Measurements from ENCODE around the gene TRNT1. TPM values are rescaled to one million over a fixed set of nuclear protein-coding genes. Genes with fewer than 3 reads are reported as not detected.

The TRNT1 gene
- total RNA-seq, 1 experiment from 2014 or later: 22.8 TPM

GRCh38 chr3:3129579-3129978 lies 2.8 kb downstream of the TRNT1 start:
- ChIA-PET CTCF (no interaction called here), POLR2A (no interaction called here)
- in situ Hi-C loops (cut with HindIII; ENCODE audit: low pct_unique_long_range_greater_than_20kb, low sequenced_read_pairs): no loop called here
- H3K4me3 ChIP-seq (ENCODE audit: low read depth in 2 of 2, low read length in 2 of 2): no peak overlapping the region
- intact Hi-C loops (cut with micrococcal nuclease; ENCODE audit: unreplicated experiment): no loop called here
- ATAC-seq (no peak), DNase-seq (ENCODE audit: low read depth, low spot score) (no peak)
- H3K27ac ChIP-seq (ENCODE audit: low read length): no peak overlapping the region
- H3K27me3 ChIP-seq (ENCODE audit: control insufficient read depth, insufficient read depth, low read length): no peaks in the 10 kb centered on the region
- TF ChIP-seq REST (IDR thresholded peaks at IDR 0.05; ENCODE audit: insufficient read depth in 1 of 2, low read depth in 2 of 2, low read length in 1 of 2): no peak
- no peak for TF ChIP-seq CTCF (IDR thresholded peaks at IDR 0.05)
- no peak for TF ChIP-seq TCF7L2 (IDR thresholded peaks at IDR 0.05; ENCODE audit: low read depth, low read length)
- no peak for TF ChIP-seq SIN3A (IDR thresholded peaks at IDR 0.05; ENCODE audit: borderline replicate concordance, insufficient read depth, low read depth, low read length)
- no peak for TF ChIP-seq POLR2AphosphoS5 (IDR thresholded peaks at IDR 0.05; ENCODE audit: low read depth, low read length)
- no TSS peak for BruUV-seq (replicated peaks)
- no peaks in the 10 kb centered on the region for H3K4me1 ChIP-seq (ENCODE audit: control insufficient read depth, insufficient read depth, low read length)
- no peaks in the 10 kb centered on the region for H3K9me3 ChIP-seq (ENCODE audit: control insufficient read depth, insufficient read depth, low read depth, low read length)
- peaks cover 14% of the 10 kb centered on the region for H3K36me3 ChIP-seq (ENCODE audit: control insufficient read depth, insufficient read depth, low read length)

GRCh38 chr3:3133500-3133899 lies 6.8 kb downstream of the TRNT1 start:
- no peaks in the 10 kb centered on the region for H3K27me3 ChIP-seq (ENCODE audit: control insufficient read depth, insufficient read depth, low read length)
- H3K36me3 ChIP-seq (ENCODE audit: control insufficient read depth, insufficient read depth, low read length): peaks cover 16% of the 10 kb centered on the region
- intact Hi-C loops (cut with micrococcal nuclease; ENCODE audit: unreplicated experiment): no loop called here
- no peak overlapping the region for H3K27ac ChIP-seq (ENCODE audit: low read length)
- no TSS peak for BruUV-seq (replicated peaks)
- in situ Hi-C loops (cut with HindIII; ENCODE audit: low pct_unique_long_range_greater_than_20kb, low sequenced_read_pairs): no loop called here
- ATAC-seq (no peak), DNase-seq (ENCODE audit: low read depth, low spot score) (no peak)
- H3K9me3 ChIP-seq (ENCODE audit: control insufficient read depth, insufficient read depth, low read depth, low read length): no peaks in the 10 kb centered on the region
- ChIA-PET POLR2A (no interaction called here), CTCF (no interaction called here)
- no peak overlapping the region for H3K4me3 ChIP-seq (ENCODE audit: low read depth in 2 of 2, low read length in 2 of 2)
- TF ChIP-seq REST (IDR thresholded peaks at IDR 0.05; ENCODE audit: insufficient read depth in 1 of 2, low read depth in 2 of 2, low read length in 1 of 2): no peak
- TF ChIP-seq CTCF (IDR thresholded peaks at IDR 0.05): no peak
- TF ChIP-seq SIN3A (IDR thresholded peaks at IDR 0.05; ENCODE audit: borderline replicate concordance, insufficient read depth, low read depth, low read length): no peak
- no peak for TF ChIP-seq POLR2AphosphoS5 (IDR thresholded peaks at IDR 0.05; ENCODE audit: low read depth, low read length)
- no peak for TF ChIP-seq TCF7L2 (IDR thresholded peaks at IDR 0.05; ENCODE audit: low read depth, low read length)
- H3K4me1 ChIP-seq (ENCODE audit: control insufficient read depth, insufficient read depth, low read length): no peaks in the 10 kb centered on the region

All from Panc1 (cell line).